Transverse colon (tissue), 4 donors: Measurements from ENCODE around the gene LRRTM2. TPM values are rescaled to one million over a fixed set of nuclear protein-coding genes. Genes with fewer than 3 reads are reported as not detected.

Source experiments
- DNase-seq: peaks from one replicate; pipeline ENCODE4 v3.0.0-alpha.2; 2019
- H3K27ac ChIP-seq, 4 donors: fragments of 200-600 bp; sonication (generic); 2 replicates each; pipeline ENCODE4 v1.5.1; 2016 to 2018; ENCODE audit warnings: inconsistent platforms in 4 of 4
- H3K27me3 ChIP-seq: fragments of 200-600 bp; sonication (generic); 2 replicates; pipeline ENCODE4 v1.5.1; 2017; ENCODE audit warnings: inconsistent platforms
- H3K36me3 ChIP-seq, 4 donors: fragments of 200-600 bp; sonication (generic); 2 replicates each; pipeline ENCODE4 v1.5.1; 2017 to 2019; ENCODE audit warnings: inconsistent platforms in 4 of 4
- H3K4me1 ChIP-seq, 4 donors: fragments of 200-600 bp; sonication (generic); 2 replicates each; pipeline ENCODE4 v1.5.1; 2017 to 2020; ENCODE audit warnings: inconsistent platforms in 4 of 4
- H3K4me3 ChIP-seq, 4 donors: fragments of 200-600 bp; sonication (generic); 1 replicate in 1 of 4; 2 replicates in 3 of 4; pipeline versions ENCODE4 v1.5.1 to v1.6.1; 2017 to 2019; ENCODE audit warnings: inconsistent platforms in 4 of 4
- H3K9me3 ChIP-seq, 2 donors: fragments of 200-600 bp; sonication (generic); 2 replicates each; pipeline ENCODE4 v1.5.1; 2017 to 2019; ENCODE audit warnings: inconsistent platforms in 2 of 2
- EP300 ChIP-seq: sonication (generic); formaldehyde crosslinking; IDR thresholded peaks from one replicate; pipeline ENCODE4 v1.6.1; 2017; ENCODE audit warnings: antibody characterized with exemption, low read depth
- POLR2A ChIP-seq: fragments of 450-650 bp; IDR thresholded peaks from one replicate; pipeline ENCODE4 v1.6.1; 2016; ENCODE audit warnings: antibody characterized with exemption, mild to moderate bottlenecking, moderate library complexity
- POLR2AphosphoS5 ChIP-seq, 3 donors: sonication (generic); formaldehyde crosslinking; IDR thresholded peaks; one replicate each; pipeline ENCODE4 v1.6.1; 2016; ENCODE audit warnings: antibody characterized with exemption in 3 of 3
- WGBS, 2 donors: methylation state at CpG; one replicate each; pipeline ENCODE4 v1.1.5; 2018; ENCODE audit warnings: low coverage in 1 of 2; 5-methylcytosine and 5-hydroxymethylcytosine counted together
- in situ Hi-C, 4 donors: fragments of 200-750 bp; cut with MboI; loops; one replicate each; pipeline versions ENCODE4 v1.15.0 to v1.15.1; 2017; ENCODE audit warnings: low sequenced_read_pairs in 3 of 4, low pct_ligation_motif_present in 1 of 4, low pct_unique_long_range_greater_than_20kb in 1 of 4
- intact Hi-C: fragments of 100-400 bp; cut with DNase I; formaldehyde crosslinking; loops from one replicate; pipeline ENCODE4 v1.15.1; 2023; ENCODE audit warnings: low total_unique reads
- total RNA-seq, 4 donors: library from RNA; depleted of rRNA; stranded (reverse); fragments of >200 nt; gene quantifications; one replicate each; pipeline ENCODE4 v1.1.0, GENCODE V29; 2016
- TF ChIP-seq, protein P1 (sequence below), 5 experiments: fragments of 200-600 bp in 3 of 5; fragments of 450-650 bp in 2 of 5; sonication (generic) in 3 of 5; IDR thresholded peaks; 1 replicate in 2 of 5; 2 replicates in 3 of 5; pipeline ENCODE4 v1.5.1; 2016 to 2017; ENCODE audit warnings: antibody characterized with exemption in 5 of 5, inconsistent platforms in 3 of 5, mild to moderate bottlenecking in 2 of 5, moderate library complexity in 1 of 5

Gene LRRTM2
- total RNA-seq, 4 donors from 2014 or later: 0.32 to 1.5 (median 1.1) TPM; not detected in 1

- 100% methylated on average over 1 of the region's 1 CpG; no CpG with 5 or more reads in 1 of the 2 donors for WGBS, 2 donors
- in situ Hi-C loops (no loop called here), intact Hi-C loops (no loop called here)
- no peak overlapping the region for H3K4me3 ChIP-seq
- H3K27ac ChIP-seq: no peak overlapping the region
- TF ChIP-seq, protein P1, sequence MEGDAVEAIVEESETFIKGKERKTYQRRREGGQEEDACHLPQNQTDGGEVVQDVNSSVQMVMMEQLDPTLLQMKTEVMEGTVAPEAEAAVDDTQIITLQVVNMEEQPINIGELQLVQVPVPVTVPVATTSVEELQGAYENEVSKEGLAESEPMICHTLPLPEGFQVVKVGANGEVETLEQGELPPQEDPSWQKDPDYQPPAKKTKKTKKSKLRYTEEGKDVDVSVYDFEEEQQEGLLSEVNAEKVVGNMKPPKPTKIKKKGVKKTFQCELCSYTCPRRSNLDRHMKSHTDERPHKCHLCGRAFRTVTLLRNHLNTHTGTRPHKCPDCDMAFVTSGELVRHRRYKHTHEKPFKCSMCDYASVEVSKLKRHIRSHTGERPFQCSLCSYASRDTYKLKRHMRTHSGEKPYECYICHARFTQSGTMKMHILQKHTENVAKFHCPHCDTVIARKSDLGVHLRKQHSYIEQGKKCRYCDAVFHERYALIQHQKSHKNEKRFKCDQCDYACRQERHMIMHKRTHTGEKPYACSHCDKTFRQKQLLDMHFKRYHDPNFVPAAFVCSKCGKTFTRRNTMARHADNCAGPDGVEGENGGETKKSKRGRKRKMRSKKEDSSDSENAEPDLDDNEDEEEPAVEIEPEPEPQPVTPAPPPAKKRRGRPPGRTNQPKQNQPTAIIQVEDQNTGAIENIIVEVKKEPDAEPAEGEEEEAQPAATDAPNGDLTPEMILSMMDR (IDR thresholded peaks at IDR 0.05): no peak
- TF ChIP-seq POLR2AphosphoS5 (IDR thresholded peaks at IDR 0.05) (no peak), POLR2A (no peak), EP300 (no peak)
- H3K36me3 ChIP-seq: peaks cover 0 to 13% (median 6%) of the 10 kb centered on the region in 4 donors
- H3K9me3 ChIP-seq: peaks cover 13 to 14% of the 10 kb centered on the region in 2 donors
- H3K27me3 ChIP-seq: no peaks in the 10 kb centered on the region
- peaks cover 0 to 19% (median 0%) of the 10 kb centered on the region in 4 donors for H3K4me1 ChIP-seq
- DNase-seq: no peak
These were observed 8.1 kb downstream of the LRRTM2 start for GRCh38 chr5:138867011-138867410.

DNA sequence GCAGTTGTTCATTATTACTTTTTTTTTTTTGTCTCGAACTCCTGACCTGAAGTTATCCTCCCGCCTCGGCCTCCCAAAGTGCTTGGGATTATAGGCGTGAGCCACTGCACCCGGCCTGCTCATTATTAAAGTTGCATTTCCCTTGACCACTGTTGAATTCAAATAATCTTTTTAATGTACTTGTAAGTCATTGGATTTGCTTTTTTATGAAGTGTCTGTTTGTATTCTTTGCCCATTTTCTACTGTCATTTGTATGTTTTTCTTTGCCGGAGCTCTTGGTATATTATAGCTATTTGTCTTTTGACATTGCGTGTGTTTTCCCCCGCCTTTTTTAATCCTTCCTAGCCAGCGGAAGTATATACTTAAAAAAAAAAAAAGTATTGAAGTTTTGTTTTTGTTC lies 22.0 kb downstream of the LRRTM2 start:
- Histone ChIP-seq H3K9me3 (no peaks in the 10 kb centered on the region), H3K4me3 (no peak overlapping the region), H3K27ac (no peak overlapping the region), H3K36me3 (no peaks in the 10 kb centered on the region), H3K27me3 (no peaks in the 10 kb centered on the region), H3K4me1 (peaks cover 6 to 40% (median 15%) of the 10 kb centered on the region in 4 donors)
- TF ChIP-seq EP300 (no peak), POLR2A (no peak)
- DNase-seq: no peak
- WGBS, 2 donors: 63 to 81% methylated on average over 9 of the region's 9 CpGs
- intact Hi-C loops: no loop called here
- in situ Hi-C loops: no loop called here

DNA sequence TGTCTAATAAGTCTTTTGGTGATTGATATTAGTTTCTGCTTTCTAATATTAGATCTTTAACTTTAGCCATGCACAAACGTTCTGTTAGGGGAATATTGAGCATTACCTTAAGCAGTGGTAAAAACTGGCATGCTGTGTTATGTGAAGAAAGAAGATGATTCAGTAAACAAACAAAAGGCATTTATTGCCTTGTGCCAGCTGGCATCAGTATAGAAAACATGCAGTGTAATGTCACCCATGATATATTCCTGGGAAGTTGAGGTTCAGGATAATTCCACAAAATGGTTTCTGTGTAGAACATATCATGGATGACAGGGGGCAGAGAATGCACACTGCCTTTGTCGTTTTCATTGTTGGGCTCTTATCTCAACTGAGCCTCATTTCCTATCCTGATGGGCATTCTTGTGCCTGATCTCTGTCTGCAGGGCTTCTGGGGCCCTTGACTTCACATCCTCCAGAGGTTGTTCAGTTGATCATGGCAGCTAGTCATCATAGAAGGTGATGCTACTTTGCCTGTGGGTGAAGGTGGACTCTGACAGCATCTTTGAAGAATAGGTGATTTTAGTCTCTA lies 24.2 kb downstream of the LRRTM2 start:
- intact Hi-C loops (no loop called here), in situ Hi-C loops (no loop called here)
- H3K4me3 ChIP-seq: no peak overlapping the region
- 52% methylated on average over 2 of the region's 2 CpGs for WGBS, 2 donors
- DNase-seq: no peak
- TF ChIP-seq POLR2A: no peak
- TF ChIP-seq EP300: no peak
- TF ChIP-seq POLR2AphosphoS5 (IDR thresholded peaks at IDR 0.05): no peak
- TF ChIP-seq, protein P1 (IDR thresholded peaks at IDR 0.05): no peak
- H3K27ac ChIP-seq: no peak overlapping the region
- H3K27me3 ChIP-seq: no peaks in the 10 kb centered on the region
- H3K36me3 ChIP-seq: no peaks in the 10 kb centered on the region
- H3K9me3 ChIP-seq: no peaks in the 10 kb centered on the region
- H3K4me1 ChIP-seq: peaks cover 6 to 40% (median 15%) of the 10 kb centered on the region in 4 donors

DNA sequence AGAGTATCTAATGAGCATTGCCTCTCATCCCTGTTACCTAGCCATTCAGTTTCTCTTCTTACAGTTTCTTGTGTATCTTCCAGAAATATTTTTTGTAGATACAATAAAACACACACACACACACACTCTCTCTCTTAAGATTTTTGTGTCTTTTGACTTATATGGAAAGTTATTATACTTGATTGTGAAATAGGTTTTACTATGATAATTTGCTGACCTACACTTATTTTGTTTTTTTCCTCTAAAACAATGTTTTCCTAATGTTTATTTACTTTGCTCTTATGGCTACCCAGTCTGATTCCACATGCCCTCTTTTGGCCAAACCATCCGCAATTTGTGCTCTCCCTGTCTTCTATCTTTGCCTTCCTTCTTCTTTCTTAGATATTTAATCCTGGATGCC lies 25.3 kb downstream of the LRRTM2 start:
- in situ Hi-C loops: no loop called here
- Histone ChIP-seq H3K27ac (no peak overlapping the region), H3K9me3 (no peaks in the 10 kb centered on the region), H3K36me3 (no peaks in the 10 kb centered on the region), H3K4me3 (no peak overlapping the region), H3K27me3 (no peaks in the 10 kb centered on the region), H3K4me1 (peaks cover 7 to 43% (median 17%) of the 10 kb centered on the region in 4 donors)
- intact Hi-C loops: no loop called here
- no peak for DNase-seq
- TF ChIP-seq POLR2A: no peak
- no peak for TF ChIP-seq EP300
- TF ChIP-seq, protein P1 (IDR thresholded peaks at IDR 0.05): no peak
- no peak for TF ChIP-seq POLR2AphosphoS5 (IDR thresholded peaks at IDR 0.05)
- 75 to 100% methylated on average over 1 of the region's 1 CpG for WGBS, 2 donors

DNA sequence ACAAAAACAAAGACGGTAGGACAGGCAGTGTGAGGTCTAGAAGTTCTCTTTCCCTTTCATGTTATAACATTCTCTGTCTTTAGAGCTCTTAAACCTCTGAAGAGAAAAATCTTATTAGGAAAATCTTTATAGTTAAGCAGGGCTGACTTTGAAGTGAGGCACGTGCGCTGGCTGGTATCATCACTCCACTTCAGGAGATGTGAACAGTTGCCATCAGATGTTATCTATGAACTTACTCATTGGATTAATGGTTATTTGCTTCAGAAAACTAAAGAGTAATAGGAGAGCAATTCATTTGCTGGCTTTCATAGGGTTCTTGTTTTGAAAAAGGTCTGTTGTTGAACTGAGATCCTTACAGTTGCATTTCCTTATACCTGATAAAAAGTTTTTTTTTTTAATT lies 25.7 kb downstream of the LRRTM2 start:
- Histone ChIP-seq H3K4me3 (no peak overlapping the region), H3K27me3 (no peaks in the 10 kb centered on the region), H3K27ac (no peak overlapping the region), H3K4me1 (peaks cover 8 to 46% (median 21%) of the 10 kb centered on the region in 4 donors), H3K36me3 (no peaks in the 10 kb centered on the region), H3K9me3 (no peaks in the 10 kb centered on the region)
- intact Hi-C loops (no loop called here), in situ Hi-C loops (no loop called here)
- no peak for DNase-seq
- WGBS, 2 donors: 36 to 55% methylated on average over 3 of the region's 3 CpGs
- no peak for TF ChIP-seq POLR2A
- TF ChIP-seq EP300: no peak
- TF ChIP-seq, protein P1 (IDR thresholded peaks at IDR 0.05): no peak
- no peak for TF ChIP-seq POLR2AphosphoS5 (IDR thresholded peaks at IDR 0.05)
